HG03066 (cell line): ENCODE results near the gene CHCHD6.

Experiments
- ATAC-seq: cut with Tn5 transposase; IDR thresholded peaks from one replicate; pipeline ENCODE4 v1.9.1; 2021; ENCODE audit warnings: low read depth; ENCODE audit not compliant: unreplicated experiment

Gene CHCHD6

DNA sequence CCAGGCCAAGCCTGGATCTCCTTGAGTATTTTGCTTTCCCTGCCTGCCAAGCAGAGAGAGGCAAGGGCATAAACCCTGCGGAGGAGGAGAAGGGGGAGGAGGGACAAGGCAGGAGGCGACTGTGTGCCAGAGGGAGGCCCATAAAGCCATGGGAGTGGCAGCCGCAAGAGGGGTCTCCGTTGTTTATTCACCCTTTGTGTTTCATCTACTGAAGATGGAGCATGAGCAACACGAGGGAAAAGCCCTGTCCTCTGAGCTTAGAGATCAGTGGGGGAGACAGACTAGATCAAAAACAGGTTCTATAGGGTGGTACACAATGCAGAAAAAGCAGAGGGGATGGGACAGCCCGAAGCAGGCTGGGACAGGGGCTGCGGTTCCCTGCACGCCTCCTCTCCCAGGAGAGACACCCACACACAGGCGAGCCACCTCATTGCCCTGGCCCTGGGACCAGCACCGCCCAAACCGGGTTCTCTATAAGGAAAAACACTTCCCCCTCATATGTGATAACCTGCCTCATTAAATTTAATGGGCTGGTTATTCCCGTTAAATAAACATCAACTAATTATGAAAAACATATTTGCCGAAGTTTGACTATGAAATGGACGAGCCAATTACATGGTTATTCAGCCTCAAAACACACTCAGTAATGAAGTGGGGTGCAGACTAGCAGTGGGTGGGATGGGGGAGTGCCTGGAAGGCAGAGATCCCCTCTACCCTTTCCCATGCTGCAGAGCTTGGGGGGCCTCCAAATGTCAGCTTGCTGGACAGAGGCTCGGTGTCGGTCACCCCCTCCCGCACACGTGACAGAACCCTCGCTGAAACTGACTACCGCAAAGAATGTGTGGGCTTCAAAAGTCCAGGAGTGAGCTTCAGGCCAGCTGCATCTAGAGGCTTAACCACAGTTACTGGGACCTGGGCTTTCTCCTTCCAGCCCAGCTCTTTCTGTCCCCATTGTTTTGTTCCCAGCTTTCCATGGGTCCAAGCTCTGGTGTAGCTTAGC is 264.7 kb downstream of the CHCHD6 start:
- ATAC-seq: no peak

GRCh38 chr3:126969586-126969985 is 265.5 kb downstream of the CHCHD6 start:
- ATAC-seq: no peak

DNA sequence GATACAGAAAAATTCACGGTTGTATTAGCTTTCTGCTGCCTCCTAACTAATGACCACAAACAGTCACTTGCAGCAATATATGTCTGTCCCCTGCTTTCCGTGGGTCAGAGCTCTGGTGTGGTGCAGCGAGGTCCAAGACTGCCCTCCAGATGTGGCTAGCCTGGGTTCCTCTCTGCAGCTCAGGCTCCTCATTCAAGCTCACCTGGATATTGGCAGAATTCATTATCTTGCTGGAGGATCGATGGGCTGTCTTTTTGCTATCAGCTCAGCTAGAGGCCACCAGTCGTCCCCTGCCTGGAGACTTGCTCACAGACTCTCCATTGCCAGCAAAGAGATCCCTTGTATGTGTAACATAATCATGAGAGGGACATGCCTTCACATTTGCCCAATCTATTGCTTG is 266.1 kb downstream of the CHCHD6 start:
- no peak for ATAC-seq

DNA sequence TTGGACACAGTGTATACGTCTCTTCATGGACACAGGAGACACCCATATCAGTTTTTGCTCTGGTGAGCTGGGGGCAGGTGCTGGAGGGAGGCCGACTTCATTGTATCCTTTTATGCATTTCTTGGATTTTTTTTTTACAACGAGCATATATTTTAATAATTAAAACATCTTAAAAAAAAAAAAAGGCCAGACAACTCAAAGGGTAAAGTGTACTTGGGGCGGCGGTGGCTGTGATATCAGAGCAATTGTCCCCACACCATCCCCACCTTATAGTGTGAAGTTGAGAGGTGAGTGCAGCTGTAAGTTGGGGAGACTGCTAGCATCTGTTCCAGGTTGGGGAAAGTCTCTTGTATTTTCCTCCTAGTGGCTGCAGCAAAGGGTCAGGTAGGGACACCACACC is 266.9 kb downstream of the CHCHD6 start:
- no peak for ATAC-seq

DNA sequence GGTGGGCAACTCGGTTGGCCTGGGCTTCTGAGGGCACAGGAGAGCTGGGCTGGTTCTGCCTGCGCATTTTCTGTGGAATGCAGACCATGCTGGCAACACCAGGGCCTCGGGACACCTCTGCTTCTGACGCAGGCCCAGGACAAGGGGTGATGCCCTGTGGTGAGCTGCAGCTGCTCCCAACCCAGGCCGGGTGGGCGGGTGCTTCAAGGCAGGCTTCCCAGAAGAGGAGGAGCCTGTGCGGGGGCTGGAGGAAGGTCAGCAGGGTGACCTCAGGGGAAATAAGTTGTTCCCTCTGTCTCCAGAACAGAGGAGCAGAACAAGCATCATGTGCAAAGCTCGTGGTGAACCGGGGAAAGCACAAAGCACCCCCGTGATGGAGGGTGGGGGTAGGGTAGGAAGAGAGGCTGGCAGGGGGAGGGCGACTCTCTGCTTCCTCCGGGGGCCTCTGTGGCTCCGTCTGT is 267.9 kb downstream of the CHCHD6 start:
- no peak for ATAC-seq

DNA sequence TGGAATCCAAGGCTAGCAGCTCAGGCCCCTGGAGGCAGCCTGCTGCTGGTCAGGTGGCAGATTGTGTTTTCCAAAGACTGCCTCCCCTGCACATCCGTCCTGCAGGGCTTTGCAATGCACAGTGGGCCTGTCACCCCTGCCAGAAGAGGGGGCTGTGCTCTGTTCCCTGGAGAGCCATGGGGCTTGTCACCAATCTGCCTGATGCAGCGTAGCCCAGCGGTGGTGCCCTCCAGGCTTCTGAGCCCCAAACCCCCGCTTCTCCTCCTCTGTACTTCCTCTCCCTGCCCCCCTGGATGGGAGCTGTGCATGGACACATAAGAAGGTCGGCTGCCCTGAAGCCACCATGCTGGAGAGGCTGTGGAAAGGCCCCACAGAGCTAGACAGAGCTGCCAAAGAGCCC is 268.8 kb downstream of the CHCHD6 start:
- no peak for ATAC-seq

GRCh38 chr3:126973814-126974213 is 269.8 kb downstream of the CHCHD6 start:
- no peak for ATAC-seq

DNA sequence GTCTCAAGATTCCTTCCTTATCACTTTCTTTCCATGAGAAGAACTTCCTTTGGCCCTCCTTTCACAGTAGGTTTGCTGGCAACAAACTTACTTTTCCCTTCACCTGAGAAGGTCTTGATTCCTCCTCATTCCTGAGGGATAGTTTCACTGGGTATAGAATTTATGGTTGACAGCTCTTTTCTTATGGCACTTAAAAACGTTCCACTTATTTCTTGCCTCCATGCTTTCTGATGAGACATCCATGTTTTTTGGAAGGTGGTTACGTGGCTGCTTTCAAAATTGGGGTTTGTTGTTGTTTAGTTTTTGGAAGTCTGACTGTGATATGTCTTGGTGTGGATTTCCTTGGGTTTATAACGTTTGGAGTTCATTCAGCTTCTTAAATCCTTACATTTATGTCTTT is 270.7 kb downstream of the CHCHD6 start:
- ATAC-seq: no peak

DNA sequence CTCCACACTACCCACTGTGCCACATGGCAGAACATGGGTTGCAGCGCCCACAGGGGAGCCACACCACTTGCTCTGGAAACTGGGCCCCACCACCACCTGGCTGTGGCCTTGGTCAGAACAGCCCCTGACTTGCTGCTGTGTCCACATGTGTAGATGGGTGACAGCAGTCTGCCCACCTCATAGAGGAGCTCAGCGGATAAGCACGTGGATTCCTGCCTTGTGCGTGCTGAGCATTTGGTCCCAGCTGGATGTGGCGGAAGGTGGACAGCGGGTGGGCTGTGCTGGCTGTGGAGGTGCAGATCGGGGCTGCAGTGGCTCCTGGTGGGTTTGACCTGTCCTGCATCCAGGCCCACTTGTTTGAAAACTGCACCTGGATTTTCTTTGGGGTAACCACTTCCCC is 272.9 kb downstream of the CHCHD6 start:
- ATAC-seq: no peak

DNA sequence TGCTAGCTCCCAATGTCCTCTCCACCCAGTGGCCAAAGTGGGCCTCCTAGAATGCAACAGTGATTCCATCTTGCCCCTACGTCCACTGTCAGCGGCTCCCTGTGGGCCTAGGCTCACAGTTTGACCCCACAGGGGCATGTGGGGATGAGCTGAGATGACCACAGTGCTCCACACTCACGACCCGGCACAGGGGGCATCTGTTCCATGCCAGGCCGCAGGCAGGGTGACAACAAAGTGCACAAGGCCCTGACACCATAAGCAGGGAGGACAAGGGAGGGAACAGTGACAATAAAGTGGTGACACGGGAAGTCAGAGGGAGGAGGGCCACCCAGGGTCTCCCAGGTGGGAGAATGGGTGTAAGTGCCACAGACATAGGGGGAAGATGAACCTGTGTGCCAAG is 273.8 kb downstream of the CHCHD6 start:
- ATAC-seq: no peak

DNA sequence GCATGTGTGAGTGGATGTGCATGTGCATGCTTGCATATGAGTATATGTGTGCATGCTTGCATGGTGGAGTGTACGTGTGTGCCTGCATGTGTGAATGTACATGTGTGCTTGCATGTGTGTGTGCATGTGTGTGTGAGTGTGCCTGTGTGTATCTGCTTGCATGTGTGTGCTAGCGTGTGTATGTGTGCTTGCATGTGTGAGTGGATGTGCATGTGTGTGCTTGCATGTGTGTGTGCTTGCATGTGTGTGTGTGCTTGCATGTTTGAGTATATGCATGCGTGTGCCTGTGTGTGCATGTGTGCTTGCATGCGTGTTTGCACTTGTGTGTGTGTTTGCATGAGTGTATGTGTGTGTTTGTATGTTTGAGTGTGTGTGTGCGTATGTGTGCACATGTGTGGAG is 274.3 kb downstream of the CHCHD6 start:
- no peak for ATAC-seq

DNA sequence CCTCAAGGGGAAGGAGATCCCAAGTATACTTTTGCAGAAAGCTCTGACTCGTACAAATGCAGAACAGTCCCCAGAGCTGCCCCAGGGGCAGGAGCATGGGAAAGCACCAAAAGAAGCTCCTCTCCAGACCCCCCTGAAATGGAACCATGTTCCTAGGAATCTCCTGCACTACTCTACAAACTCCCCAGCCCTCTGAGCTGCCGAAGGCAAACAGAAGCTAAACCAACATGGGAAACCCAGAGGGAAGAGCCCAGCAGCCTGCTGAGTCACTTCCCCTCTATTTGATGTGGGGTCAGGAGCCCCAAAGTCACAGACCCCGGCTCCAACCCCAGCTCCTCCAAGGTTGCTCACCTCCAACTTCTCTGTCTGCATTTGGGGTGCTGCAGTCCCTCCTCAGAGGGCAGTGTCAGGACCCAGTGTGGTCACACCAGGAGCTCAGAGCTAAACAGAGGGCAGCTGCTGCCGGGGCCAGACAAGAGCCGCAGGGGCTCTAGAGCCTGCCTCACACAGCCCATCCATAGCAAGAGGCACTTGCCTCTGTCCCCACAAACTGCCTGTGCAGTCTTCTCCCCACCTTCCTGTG is 275.1 kb downstream of the CHCHD6 start:
- ATAC-seq: no peak

- ATAC-seq: no peak
Measured at GRCh38 chr3:126980266-126980811, 276.3 kb downstream of the CHCHD6 start.

GRCh38 chr3:126982126-126982470 is 278.1 kb downstream of the CHCHD6 start:
- peak; percentile 31 for ATAC-seq

- ATAC-seq: peak; percentile 74
Measured at GRCh38 chr3:126982471-126983175, 278.6 kb downstream of the CHCHD6 start, which contains the start of gene PLXNA1. PLXNA1 (plus strand) TSS chr3:126983115; CDS start chr3:126988594, 5,479 bp downstream.

DNA sequence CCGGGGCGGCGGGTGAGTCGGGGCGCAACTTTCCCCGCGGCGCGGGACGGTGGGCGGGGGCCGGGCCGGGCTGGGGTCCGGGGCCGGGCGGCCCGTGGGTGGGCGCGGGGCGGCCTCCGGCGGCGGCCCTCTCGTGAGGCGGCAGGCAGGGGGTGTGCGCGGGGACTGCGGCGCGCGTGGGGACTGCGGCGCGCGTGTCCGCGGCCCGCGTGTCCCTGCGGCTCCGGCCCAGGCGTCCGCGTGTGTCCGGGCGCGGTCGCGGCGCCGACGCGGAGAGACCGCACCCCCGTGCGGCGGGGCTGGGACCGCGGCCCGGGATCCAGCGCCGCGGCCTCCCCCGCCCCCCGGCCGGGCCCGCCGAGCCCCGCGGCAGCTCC is 279.2 kb downstream of the CHCHD6 start:
- ATAC-seq: no peak

- ATAC-seq: no peak
Measured at GRCh38 chr3:126983653-126984390, 279.8 kb downstream of the CHCHD6 start.

DNA sequence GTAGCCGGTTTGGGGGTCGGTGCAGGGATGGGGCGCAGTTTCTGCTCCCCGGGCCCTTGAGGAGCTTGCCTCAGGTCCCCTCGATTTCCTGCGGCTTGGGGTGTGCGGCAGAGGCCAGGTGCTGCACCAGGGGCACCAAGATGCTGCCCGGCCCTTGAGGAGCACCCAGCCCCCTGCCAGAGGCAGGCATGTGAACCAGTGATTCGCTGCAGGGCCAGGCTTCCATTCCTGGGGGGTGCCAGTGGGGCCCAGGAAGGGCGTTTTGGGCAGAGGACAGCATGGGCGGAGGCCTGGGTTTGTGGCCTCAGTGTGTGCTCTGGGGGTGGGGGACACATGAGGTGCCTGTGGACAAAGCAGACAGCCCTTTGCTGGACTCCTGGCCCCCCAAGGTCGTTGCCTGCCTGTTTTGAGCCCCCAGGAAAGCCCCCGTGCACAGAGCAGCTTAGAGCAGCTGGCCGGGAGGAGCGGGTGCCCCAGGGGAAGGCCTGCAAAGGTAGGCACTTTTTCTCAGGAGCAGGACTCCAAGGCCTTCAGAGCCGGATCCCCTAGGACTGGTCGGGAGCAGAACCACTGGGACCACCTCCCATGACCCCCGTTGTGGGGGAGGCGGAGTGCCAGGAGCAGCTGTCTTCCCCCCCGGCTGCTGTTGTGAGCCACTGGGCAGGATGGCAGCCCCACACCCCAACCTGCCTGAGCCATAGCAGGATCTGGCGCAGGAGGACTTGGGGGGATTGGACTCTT is 280.5 kb downstream of the CHCHD6 start:
- ATAC-seq: no peak

- no peak for ATAC-seq
Measured at GRCh38 chr3:126985132-126985985, 281.3 kb downstream of the CHCHD6 start.
